GM19468 (cell line): Measurements from ENCODE around the gene SSC5D.
"Not testable (repeated sequence)": the region's sequence is repeated elsewhere in the genome, so short reads cannot be mapped to it uniquely, and the experiment has no call there.

Experiments used
- ATAC-seq: cut with Tn5 transposase; IDR thresholded peaks from one replicate; pipeline ENCODE4 v1.9.1; 2021; ENCODE audit warnings: mild to moderate bottlenecking, moderate library complexity, moderate number of reproducible peaks; ENCODE audit not compliant: unreplicated experiment; ENCODE audit errors: extremely low read depth

The SSC5D gene

GRCh38 chr19:55534280-55534679 is 46.0 kb downstream of the SSC5D start:
- ATAC-seq, result not testable (repeated sequence)

GRCh38 chr19:55535173-55535964 is 47.1 kb downstream of the SSC5D start:
- no peak for ATAC-seq

GRCh38 chr19:55535965-55536350 is 47.7 kb downstream of the SSC5D start:
- no peak for ATAC-seq

- no peak for ATAC-seq
These were observed 48.1 kb downstream of the SSC5D start for GRCh38 chr19:55536366-55536765.

GRCh38 chr19:55536951-55537740 is 48.9 kb downstream of the SSC5D start, which contains the start of gene SBK2:
TSS of gene SBK2 (minus strand) at chr19:55537133. CDS start at chr19:55536294, 839 bp downstream.
- ATAC-seq, result no peak

- ATAC-seq, result no peak
These were observed 49.5 kb downstream of the SSC5D start for GRCh38 chr19:55537741-55538111.

- no peak for ATAC-seq
These were observed 49.9 kb downstream of the SSC5D start for GRCh38 chr19:55538132-55538531.

- ATAC-seq, result no peak
These were observed 51.1 kb downstream of the SSC5D start for GRCh38 chr19:55539090-55539984.

GRCh38 chr19:55540619-55541018 is 52.4 kb downstream of the SSC5D start:
- ATAC-seq, result no peak

GRCh38 chr19:55541091-55541490 is 52.9 kb downstream of the SSC5D start:
- ATAC-seq, result no peak

- ATAC-seq, result no peak
These were observed 54.1 kb downstream of the SSC5D start for GRCh38 chr19:55542292-55542855.

GRCh38 chr19:55543567-55543966 is 55.3 kb downstream of the SSC5D start:
- no peak for ATAC-seq

GRCh38 chr19:55544014-55544413 is 55.8 kb downstream of the SSC5D start:
- ATAC-seq, result no peak

GRCh38 chr19:55544776-55545439 is 56.7 kb downstream of the SSC5D start:
- ATAC-seq, result no peak

- ATAC-seq, result no peak
These were observed 57.2 kb downstream of the SSC5D start, which contains the start of gene SBK3 for GRCh38 chr19:55545443-55545842. TSS of gene SBK3 (minus strand) at chr19:55545543. CDS start at chr19:55545543, 0 bp downstream.

GRCh38 chr19:55546011-55546410 is 57.8 kb downstream of the SSC5D start:
- no peak for ATAC-seq

- no peak for ATAC-seq
These were observed 58.8 kb downstream of the SSC5D start for GRCh38 chr19:55546822-55547614.

- ATAC-seq, result no peak
These were observed 61.5 kb downstream of the SSC5D start for GRCh38 chr19:55549500-55550320.
